ENCODE measurements around the gene LAMA5.

DNA sequence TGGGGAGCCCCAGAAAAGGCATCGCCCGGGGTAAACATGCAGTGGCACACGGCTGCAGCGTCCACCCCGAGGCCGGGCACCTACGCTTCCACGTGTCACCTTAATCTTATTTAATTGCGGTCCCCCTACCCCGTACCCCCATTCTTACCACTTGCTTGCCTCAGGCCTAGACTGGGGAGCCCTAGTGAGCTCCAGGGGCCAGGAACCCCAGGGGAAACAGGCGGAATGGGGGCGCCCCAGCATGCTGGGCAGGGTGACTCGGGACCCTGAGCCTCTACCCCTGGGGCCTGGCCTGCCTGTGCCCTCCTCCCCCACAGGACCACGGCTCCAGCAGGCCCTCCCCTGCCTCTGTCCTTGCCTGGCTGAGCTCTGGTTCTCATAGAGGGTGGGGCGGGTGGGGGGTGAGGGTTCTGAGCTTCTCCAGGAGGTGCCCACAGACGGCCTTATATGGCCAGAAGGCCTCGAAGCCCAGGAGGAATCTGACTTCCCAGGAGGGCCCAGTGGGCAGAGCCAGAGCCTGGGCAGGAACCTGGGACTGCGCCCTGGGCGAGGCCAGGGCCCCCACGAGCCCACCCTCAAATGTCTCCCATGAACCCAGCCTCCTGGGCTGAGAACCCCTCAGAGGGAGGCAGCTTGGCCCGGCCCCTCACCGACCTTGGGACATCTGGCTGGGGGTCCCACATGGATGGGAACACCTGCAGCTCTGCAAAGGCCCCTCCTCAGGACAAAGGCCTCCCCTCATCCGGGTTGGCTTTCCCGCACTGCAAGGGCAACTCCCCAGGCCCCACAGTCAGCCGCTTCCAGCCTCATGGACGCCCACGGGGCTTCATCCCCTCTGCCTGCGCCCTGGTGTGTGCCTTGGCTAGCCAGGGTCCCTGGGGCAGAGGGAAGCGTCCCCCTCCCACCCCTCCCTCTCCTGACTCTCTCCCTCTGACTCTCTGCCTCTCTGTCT lies 5.2 kb upstream of the LAMA5 start:
- TF ChIP-seq, protein P1, sequence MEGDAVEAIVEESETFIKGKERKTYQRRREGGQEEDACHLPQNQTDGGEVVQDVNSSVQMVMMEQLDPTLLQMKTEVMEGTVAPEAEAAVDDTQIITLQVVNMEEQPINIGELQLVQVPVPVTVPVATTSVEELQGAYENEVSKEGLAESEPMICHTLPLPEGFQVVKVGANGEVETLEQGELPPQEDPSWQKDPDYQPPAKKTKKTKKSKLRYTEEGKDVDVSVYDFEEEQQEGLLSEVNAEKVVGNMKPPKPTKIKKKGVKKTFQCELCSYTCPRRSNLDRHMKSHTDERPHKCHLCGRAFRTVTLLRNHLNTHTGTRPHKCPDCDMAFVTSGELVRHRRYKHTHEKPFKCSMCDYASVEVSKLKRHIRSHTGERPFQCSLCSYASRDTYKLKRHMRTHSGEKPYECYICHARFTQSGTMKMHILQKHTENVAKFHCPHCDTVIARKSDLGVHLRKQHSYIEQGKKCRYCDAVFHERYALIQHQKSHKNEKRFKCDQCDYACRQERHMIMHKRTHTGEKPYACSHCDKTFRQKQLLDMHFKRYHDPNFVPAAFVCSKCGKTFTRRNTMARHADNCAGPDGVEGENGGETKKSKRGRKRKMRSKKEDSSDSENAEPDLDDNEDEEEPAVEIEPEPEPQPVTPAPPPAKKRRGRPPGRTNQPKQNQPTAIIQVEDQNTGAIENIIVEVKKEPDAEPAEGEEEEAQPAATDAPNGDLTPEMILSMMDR (IDR thresholded peaks at IDR 0.05), result no peak
- TF ChIP-seq POLR2A (IDR thresholded peaks at IDR 0.05), result no peak

Measured in right lobe of liver (tissue), 4 donors.